ENCODE data around the gene TRMT61A.

Gene TRMT61A

DNA sequence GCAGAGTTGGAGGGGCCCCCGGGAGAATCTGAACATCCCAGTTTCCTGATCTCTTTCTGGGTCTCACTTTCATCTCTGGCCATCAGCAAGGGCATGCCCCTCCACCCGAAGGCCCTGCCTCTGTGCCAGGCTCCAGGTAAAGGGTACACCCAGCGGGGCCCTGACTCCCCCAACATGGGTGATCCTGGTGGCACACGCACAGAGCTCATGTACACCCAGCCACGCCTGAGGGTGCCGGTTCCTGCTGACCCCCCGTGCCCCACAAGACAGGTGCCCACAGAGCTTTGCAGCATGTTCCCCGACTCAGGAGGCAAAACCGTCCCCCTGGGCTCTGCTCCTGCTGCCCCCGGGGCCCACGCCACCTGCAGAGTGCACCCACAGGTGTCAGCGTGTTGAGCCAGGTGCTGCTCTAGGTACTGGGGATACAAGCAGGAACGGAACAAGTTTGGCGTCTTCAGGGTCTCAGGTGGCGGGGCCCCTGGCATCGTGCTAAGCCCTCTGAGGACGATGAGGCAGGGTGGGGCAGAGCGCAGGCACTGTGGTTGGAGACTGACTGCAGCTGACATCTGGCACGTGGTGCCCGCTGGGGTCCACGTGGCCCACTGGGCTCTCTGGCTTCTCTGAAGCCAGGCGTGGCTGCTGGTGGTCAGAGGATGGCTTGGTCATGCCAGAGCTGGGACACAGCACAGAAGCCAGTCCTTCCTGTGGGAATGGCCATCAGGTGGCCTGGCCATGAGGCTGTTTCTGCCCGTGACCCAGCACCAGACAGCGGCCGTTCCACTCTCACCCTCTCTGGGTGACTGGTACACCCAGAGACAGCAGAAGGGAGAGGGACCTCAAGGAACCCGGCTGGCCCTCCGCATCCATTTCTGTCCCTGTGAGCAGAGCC lies 19.7 kb downstream of the TRMT61A start:
- no peak for DNase-seq

DNA sequence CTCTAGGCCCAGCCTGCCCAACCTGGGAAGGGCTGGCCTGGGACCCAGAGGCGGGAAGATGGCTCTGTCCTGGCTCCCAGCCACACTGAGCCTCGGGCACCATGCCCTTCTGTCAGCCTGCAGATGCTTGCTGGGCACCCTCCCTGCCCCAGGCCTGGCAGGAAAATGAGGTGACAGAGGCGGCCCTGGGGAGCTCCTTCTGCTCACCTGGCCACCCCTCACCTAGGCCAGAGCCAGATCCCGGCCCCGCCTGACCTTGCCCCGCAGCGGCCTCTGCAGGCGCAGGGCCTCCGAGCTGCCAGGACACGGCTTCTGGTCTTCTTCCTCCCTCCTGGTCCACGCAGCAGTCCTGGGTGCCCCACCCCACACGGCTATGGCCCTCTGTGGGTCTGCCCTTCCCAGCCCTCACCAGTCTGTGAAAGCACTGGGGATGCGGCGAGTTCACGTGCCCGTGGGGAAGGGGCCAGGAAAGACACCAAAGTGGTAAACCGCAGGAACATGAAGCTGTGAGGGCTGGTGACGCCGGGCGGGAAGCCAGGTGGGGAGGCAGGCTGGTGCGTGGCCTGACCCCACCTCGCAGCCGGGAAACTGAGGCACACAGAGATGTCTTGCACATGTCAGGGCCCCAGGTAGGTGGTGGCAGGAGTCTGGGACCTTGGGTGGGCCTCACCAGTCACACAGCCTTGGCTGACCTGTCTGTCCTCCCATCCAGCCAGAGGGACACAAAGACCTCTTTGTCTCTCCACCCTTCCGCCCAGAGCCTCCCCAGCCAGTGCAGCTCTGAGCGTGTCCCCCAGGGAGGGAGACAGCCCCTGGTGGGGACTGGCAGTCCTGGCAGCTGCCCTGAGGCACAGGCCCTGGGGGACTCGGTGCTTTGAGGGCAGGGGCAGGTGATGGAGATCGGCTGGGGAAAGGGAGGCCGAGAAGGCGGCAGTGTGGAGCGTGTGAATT lies 20.6 kb downstream of the TRMT61A start:
- DNase-seq = no peak

DNA sequence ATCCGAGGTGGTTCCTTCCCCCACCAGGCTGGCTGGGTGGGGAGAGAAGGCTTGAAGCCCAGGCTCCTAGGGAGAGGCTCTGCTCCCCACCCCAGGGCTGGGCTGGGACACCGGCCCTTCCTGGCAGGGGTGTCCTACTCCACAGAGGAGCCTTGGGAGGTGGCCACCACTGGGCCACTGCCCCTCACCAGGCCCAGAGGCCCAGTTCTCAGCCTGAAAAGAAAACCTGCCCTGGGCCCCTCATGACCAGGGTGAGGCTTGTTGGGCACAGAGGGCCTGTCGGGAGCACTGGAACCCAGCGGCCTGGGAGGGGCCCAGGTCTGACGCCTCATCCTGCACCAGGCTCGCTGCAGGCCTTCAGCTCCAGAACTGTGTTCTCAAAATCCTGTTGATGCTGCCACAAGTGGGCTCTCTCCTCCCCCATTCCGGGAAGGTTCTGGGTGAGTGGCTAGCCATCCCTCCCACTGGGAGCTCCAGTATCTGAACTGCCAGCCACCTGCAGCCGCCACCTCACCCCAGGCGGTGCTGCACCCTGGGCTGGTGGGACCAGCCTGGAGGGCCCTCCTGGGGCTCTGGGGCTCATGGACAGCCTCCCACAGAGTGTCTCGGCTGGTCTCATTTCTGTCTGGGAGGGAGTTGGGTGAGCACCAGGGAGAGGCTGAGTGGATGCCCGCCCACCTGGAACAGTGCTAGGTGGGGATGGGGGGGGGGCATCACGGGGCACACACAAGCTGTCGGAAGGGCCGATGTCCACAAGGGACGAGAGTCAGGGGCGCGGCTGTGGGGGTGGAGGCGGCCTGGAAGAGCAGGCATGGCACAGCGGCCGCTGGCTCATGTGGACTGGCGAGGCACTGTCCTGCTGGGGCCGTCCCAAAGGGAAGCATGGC lies 21.7 kb downstream of the TRMT61A start:
- DNase-seq = no peak

DNA sequence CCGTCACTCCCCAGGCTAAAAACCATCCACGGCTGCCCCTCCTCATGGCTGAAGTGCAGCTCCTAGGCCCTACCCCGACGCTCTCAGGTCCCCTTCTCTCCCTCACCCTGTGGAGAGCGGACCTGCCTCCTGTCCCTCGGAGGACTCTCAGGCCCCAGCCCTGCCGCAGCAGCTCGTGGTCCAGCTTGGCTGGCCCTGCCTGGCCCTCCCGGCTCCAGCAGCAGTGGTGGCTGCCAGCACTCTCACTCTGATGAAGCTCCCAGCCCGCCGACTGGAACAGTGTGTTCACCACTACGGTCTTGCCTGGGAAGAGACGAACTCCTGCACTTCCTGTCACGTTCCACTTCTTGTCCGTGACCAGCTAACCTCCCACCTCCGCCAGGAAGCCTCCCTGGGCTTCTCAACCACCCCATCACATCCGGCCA lies 22.4 kb downstream of the TRMT61A start:
- DNase-seq = no peak

DNA sequence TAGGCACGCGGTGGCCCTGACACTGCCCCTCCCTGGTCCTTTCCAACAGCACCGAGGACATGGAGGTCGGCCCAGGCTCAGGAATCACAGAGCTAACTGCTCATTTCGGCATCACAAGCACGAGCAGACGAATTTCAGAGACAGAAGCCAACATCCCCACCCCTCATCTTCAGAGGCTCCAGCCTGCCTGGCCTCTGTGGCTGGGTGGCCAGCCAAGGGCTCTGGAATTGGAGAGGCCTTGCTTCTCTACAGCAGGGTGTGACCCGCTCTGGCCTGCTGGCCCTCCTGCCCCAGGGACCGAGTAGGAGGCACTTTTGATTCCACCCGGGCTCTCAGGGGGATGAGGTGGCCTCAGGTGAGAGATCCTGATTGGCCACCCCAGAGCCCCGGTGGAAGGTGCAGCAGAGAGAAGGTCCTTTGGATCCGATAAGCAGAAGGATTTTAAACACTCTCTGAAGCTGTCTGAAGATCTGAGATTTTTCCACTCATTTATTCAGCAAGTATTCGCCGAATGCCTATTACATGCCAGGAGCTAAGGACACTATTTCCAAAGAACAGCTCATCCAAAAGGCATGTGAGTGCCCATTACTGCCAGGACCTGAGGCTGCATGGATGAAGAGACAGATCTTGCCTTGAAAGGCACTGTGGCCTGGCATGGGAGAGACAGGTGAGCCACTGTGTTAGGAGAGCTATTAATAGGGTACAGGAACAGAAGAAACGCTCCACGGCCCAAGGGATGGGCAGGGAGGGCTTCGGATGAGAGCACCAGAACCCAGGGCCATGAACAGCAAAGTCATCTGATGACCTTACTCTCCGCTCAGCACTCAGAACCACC lies 23.2 kb downstream of the TRMT61A start:
- no peak for DNase-seq

DNA sequence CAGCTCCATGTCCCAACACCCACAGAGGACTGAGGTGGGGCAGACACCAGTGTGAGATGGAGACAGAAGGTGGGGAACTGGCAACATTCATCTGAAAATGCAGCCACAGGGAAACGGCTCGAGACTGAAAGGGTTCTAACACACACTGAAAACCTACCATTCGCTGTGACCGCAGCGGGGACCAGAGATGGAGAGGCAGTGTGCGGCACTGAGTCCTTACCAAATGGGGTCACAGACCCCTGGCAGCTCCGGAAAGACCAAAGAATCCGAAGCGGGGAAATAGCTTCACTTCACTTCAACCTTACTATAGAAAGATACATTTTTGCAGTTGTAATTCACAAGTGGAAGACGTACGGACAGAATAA lies 23.8 kb downstream of the TRMT61A start:
- DNase-seq = no peak

DNA sequence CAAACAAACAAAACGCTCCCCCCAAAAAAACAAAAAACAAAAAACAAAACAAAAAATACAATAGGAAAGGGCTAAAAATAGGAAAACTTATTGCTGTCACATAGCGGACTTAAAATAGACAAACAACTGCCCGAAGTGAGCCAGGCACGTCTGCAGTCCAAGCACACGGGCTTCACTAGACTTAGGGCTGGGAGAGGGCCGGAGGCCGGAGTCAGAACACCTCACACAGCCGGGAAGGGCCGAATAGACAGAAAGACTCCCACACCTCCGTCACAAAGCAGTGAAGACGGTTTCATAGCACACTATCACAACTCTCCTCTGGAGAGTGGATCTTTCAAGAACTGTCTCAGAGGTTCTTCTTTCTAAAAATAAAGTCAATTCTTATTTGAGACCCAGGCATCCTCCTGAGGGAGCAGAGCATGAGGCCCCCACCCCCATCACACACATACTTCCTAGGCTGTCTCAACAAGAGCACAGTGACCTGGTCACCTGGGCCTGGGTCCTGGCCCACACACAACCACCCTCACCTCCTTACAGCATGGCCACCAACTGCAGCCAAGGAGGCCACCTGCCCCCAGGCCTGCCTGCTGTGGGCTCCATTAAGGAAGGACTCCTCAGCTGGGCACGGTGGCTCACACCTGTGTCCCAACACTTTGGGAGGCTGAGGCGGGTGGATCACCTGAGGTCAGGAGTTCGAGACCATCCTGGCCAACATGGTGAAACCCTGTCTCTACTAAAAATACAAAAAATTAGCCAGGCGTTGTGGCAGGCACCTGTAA lies 26.8 kb downstream of the TRMT61A start:
- no peak for DNase-seq

DNA sequence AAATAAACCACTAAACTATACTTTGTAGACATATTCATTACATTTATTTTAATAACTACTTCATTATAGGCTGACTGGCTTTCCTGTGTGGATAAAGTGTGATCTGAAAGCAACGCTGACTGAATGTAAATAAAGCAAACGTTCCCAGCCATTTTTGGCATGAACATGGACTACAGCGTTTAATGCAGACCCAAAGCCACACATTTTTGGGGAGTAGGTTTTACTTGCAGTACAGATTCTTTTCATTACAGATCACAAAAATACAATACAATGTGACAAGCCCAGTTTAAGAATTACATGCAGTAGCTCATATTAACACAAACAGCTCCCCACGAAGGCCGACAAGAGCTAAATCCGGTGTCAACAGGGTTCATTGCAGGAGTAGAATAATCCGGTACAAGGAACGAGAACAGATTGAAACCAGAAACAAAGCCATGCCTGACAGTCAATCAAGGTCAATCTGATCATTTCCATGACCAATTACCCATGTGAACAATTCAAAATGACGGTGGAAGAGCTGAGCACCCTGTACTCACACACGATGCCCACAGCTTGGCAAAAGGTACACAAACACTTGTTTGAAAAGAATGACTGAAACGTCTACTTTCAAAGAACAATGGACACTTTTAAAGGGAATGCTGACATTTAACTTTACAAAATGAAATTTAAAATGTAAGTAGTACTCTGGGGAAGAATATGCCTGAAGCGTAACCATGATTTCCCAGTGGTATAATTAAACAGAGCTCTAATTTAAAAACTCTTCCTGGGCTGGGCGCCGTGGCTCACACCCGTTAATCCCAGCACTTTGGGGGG lies 28.2 kb downstream of the TRMT61A start:
- DNase-seq = no peak

DNA sequence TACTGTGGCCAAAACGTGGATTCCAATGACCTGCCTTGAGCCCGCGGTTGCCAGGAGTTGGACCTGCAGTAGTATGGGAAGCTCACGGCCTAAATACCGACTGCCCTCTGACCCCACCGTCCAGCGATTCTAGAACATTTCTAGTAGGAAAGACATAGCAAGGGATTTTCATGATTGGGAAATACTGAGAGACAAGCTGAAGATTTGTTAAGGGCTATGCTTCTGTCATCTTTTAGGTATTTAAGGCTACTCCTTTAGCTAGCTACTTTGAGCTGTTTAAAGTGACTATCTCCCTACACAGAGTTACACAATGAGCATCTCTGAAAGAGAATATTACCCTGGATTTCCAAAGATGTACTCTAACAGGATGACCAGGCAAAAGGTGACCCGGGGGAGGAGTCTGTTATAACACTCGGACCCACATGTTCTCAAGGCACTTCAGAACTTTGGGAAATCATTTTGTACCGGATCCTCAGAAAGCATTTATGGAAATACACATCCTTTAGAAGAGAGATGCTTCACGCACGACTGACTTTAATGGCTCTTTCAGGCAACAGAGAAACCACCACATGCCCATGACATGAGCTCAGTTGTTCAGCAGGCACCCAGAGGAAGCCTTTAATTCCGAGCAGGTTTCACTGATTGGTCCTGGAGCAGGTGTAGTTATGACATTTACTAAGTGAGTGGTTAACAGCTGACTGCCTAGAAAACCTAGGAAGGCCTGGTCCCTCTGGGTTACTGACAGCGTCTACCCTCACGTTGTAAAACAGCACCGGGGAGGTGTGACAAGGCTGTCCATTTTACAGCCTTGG lies 29.3 kb downstream of the TRMT61A start:
- no peak for DNase-seq

DNA sequence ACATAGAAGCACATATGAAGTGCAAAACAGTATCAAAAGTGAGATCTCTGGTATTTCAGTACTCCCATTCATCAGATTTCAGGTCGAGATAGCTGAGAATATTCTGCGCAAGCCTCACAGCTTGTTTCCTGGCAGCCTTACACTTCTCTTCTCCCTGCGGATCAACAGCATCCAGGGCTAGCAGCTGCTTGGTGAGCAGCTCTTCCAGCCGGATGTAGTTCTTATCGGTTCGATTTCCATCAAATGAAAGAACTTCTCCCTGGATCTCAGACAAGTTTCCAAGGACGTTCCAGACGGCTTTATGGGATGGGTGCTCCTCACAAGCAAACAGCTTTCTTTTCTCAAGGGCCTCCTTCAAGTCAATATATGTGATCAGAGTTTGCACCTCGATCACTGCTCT lies 30.8 kb downstream of the TRMT61A start:
- no peak for DNase-seq

DNA sequence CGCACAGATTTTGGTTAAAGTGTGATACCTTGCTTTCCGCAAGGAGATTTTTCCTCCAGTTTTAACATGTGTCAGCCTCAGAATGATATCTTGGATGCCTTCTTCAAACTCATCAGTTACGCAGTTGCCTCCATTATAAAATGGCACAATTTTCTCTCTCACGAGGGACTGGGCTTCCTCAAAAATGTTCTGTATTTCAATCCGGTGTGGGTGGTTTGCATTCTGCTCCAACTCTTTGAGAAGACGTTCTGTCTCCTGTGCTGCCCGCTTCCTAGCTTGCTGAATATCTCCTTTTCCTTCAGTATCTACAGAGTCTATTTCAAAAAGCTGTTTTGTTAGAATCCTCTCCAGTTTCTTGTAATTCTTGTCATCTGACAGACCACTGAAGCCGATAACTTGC lies 31.7 kb downstream of the TRMT61A start:
- DNase-seq = no peak

DNA sequence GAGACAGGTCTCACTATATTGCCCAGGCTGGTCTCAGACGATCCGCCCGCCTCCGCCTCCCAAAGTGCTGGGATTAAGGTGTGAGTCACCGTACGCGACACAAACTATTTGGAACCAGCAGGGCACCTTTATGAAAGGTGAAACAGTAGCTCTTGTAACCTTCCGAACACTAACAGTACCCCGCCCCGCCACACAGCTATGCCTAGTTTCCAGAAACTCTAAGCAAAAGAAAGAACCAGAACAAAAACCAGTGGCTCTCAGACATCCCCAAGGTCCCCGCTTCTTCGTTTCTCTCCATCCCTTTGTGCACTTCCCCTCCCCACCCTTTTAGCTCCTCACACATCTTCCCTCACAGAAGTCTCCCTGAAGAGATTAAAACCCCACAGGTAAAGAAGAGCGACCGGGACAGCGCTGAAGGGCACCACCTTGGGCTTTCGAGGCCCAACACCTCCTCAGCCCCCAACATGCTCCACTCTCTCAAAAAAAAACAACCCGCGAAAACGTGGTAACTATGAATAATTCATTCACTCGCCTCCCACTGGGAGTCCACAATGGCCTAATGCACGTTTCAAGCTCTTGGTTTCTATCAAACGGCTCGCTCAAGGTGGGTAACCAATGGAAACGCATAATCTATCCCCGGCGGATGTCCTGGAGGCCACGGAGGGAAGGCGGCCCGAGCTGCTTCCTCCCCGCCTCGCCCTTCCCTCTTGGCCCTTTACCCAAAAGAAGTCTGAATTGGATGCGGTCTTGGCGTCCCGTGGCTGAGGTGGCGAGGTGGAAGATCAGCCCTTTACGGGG lies 32.6 kb downstream of the TRMT61A start:
- DNase-seq = peak; percentile 87

DNA sequence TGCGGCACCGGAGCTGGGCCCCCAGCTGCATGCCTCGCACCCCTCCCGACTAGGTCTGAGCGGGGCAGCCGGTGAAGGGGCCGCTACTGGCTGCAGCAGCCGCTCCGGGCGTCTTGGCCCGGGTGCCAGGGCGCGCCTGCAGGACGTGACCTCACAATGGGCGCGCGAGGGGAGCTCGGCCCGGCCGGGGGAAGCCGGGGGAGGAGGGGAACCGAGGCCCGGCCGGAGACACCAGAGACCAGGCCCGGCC lies 33.1 kb downstream of the TRMT61A start:
- peak; percentile 74 for DNase-seq

DNA sequence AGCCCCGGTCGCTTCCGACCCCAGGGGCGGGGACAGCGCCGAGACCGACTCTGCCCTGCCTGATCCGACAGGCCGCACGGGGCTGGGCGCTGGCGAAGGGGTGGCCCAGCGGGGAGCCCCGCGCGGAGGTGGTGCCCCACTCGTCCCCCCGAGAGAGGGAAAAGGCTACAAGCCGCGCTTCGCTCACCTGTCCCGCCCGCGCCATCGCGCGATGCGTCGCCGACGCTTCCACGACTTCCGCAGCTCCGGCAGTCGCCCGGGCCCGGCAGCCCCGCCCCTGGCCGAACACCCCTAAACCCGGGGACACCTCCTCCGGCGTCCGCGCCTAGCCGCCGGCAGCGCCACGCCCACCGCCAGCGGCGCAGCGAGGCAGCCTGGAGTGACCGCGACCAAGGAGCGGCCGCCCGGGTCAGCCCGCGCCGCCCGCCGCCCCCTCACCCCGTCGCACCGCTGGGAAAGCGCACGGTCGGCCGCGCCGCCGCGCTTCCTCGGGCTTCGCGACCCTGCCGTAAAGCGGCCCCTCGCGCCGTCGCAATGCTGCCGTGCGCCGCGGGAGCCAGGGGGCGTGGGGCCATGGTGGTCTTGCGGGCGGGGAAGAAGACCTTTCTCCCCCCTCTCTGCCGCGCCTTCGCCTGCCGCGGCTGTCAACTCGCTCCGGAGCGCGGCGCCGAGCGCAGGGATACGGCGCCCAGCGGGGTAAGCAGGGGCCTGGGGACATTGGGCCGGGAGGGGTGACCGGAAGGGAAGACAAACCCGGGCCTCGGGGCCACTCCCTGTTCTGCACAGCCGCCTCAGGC lies 33.6 kb downstream of the TRMT61A start, which contains the start of the genes BAG5 and COA8:
TSS of gene BAG5 (minus strand) at position 229 of the 797 bp plus-strand sequence. CDS start 1,493 bp downstream, outside the sequence.
TSS of gene COA8 (plus strand) at position 532 of the 797 bp plus-strand sequence. CDS start at position 574, 42 bp downstream.
- DNase-seq = peak; percentile 94

DNA sequence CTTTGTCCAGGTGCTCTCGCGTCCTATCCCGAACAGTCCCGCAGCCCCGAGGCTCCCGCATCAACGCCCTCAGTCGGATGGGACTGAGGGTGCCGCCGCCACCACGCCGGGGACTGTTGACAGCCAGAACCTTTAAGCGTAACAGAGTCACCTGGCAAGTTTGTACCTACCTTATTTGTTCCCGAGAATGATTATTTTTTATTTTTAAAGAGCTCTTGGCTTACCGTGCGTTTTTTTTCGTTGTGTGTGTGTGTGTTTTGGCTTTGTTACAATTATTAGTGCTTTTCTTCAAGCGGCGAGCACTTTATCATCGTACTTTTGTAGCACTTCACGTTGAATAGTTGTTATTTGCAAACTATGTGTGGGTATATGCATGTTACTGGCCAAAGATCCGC lies 34.2 kb downstream of the TRMT61A start:
- DNase-seq = no peak

DNA sequence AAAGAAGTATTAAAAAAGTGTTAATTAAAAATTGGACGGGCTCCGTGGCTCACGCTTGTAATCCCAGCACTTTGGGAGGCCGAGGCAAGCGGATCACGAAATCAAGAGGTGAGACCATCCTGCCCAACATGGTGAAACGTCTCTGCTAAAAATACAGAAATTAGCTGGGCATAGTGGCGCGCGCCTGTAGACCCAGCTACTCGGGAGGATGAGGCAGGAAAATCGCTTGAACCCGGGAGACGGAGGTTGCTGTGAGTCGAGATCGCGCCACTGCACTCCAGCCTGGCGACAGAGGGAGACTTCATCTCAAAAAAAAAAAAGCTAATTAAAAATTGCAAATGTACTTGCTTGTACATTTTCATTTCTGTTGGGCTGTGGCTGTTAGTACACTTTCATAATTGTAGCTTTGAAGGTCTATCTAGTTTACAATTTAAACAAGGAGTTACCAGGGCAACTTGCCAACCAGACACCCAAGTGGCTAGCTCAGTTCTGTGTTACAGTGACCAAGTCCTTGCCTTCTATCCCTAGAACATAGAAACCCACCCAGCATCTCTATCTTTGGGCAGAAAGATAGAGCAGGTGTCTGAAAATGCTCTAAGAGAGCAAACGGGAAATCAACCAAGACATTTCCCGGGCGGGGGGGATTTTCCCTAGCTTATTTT lies 35.0 kb downstream of the TRMT61A start:
- DNase-seq = peak; percentile 57

DNA sequence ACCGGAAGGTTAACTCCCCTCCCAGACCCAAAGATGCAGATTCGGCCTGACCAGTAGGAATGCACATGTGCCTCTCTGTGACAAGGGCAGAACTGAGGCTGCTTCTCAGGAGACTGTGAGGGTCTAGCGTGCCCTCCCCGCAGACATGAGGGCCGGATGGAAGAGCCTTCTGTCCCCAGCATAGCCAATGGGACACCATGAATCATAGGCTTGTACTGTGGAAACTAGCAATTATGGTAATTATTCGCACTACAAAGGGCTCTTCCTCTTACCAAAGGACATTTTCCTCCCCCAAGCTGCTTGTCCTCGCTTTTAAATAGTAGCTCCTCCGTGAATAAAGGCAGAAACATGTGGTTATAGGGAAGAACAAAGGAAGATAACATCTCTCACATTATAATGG lies 40.0 kb downstream of the TRMT61A start:
- DNase-seq = no peak
